NCI-H774 (cell line): Measurements from ENCODE around the gene PHF11.
"Not testable (repeated sequence)": the region's sequence is repeated elsewhere in the genome, so short reads cannot be mapped to it uniquely, and the experiment has no call there.

Experiments used
- DNase-seq: peaks from one replicate; lab custom pipeline; 2025; lab: John Stamatoyannopoulos, UW

Gene PHF11

GRCh38 chr13:49546561-49546960, 50.8 kb downstream of the PHF11 start:
- DNase-seq = no peak

- no peak for DNase-seq
Measured at GRCh38 chr13:49549289-49549688, 53.5 kb downstream of the PHF11 start.

DNA sequence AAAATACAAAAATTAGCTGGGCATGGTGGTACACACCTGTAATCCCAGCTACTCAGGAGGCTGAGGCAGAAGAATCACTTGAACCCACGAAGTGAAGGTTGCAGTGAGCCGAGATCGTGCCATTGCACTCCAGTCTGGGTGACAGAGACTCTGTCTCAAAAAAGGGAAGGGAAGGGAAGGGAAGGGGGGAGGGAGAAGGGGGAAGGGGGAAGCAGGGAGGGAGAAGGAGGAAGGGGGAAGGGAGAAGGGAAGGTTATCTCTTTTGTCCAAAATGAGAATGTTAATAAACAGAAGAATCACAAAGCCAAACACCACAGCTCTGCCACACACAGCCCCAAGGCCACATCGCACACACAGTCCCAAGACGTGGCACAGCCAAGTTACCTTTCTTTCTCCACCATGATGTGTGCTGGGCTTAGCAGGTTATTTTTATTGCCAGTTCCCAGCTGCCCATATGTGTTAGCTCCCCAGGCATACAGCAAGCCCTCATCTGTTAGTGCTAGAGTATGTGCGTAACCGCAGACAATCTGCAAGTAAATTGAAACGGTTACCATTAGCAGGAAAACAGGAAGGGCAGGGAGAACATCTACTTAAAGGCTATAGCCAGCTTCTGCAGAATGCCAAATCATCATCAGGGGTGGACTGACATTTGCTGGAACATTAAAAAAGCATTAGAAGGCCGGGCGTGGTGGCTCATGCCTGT, 55.3 kb downstream of the PHF11 start:
- no peak for DNase-seq

GRCh38 chr13:49553888-49554287, 58.1 kb downstream of the PHF11 start:
- no peak for DNase-seq

- DNase-seq = no peak
Measured at GRCh38 chr13:49554387-49554786, 58.6 kb downstream of the PHF11 start.

DNA sequence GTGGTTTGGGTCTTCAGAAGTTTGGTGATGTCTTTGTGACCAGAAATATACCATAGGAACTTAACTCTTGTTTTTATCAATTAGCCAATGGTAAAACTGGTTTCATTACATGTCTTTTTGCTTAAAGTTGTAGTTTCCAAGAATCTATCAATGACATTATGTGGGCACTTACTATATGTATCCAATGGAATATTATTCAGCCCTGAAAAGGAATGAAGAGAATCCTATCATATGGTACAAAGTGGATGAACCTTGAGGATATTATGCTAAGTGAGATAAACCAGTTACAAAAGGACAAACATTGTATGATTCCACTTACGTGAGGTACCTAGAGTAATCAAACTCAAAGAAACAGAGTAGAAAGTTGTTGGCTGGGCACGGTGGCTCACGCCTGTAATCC, 63.3 kb downstream of the PHF11 start:
- no peak for DNase-seq

- no peak for DNase-seq
Measured at GRCh38 chr13:49560270-49561061, 64.7 kb downstream of the PHF11 start.

GRCh38 chr13:49561062-49561410, 65.3 kb downstream of the PHF11 start:
- DNase-seq = no peak

- no peak for DNase-seq
Measured at GRCh38 chr13:49563516-49563915, 67.8 kb downstream of the PHF11 start.

GRCh38 chr13:49565461-49565860, 69.7 kb downstream of the PHF11 start:
- DNase-seq = not testable (repeated sequence)

- DNase-seq = no peak
Measured at GRCh38 chr13:49566461-49566860, 70.7 kb downstream of the PHF11 start.

DNA sequence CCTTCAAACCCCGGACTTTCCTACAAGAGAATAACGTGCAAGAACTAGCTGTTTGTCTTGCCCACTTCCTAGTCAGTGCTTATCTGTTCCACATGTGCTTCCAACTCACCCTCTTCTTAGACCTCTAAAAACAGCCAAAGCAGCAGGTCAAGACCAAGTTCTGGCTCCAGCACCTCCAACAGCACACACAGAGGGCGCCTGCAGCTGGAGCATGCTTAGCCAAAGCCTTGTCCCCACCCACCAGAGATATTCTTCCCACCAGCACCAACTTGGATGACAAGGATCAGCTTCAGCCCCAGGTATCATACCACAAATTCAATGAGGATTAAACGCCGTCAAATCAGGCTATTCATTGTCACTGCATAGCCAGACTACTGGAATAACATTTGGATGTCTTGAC, 71.7 kb downstream of the PHF11 start:
- no peak for DNase-seq

- DNase-seq = no peak
Measured at GRCh38 chr13:49569993-49570689, 74.4 kb downstream of the PHF11 start.

GRCh38 chr13:49571299-49572240, 75.8 kb downstream of the PHF11 start:
- DNase-seq = no peak
